ENCODE measurements around the gene RHBDL1. TPM values are rescaled to one million over a fixed set of nuclear protein-coding genes. Genes with fewer than 3 reads are reported as not detected.

Gene RHBDL1
- total and polyA plus RNA-seq, 2 of the 8 experiments (the other 6 are each of a cell fraction or from before 2014, with no cell fraction given): 4.0 to 8.1 TPM

GRCh38 chr16:683396-684070 lies 8.1 kb downstream of the RHBDL1 start:
- FAIRE-seq: no peak

More at GRCh38 chr16:683396-684070, 8.1 kb downstream of the RHBDL1 start:
- Histone ChIP-seq H3K23ac (ENCODE audit: insufficient read length) (no peak overlapping the region), H3K79me2 (ENCODE audit: control insufficient read depth in 1 of 2, insufficient read depth in 2 of 2, low read length in 2 of 2) (peaks cover 0 to 12% of the 10 kb centered on the region in 2 experiments; a peak in 1 of 4 replicates), H3K4ac (replicated peaks; ENCODE audit: insufficient read length, low read depth, low read length) (peak overlapping the region; percentile 91), H4K8ac (ENCODE audit: extremely low read depth, insufficient read depth, low read length) (peak overlapping the region; percentile 80), H4K5ac (ENCODE audit: insufficient read length, low read depth, low read length) (peak overlapping the region; percentile 60), H3K14ac (ENCODE audit: insufficient read length) (no peak overlapping the region), H2AK5ac (ENCODE audit: low read depth, low read length) (no peak overlapping the region), H3K18ac (ENCODE audit: extremely low read depth, low read length) (peak overlapping the region; percentile 78), H4K20me1 (replicated peaks in 1 of 2; ENCODE audit: control insufficient read depth in 1 of 2, insufficient read depth in 2 of 2, low read length in 2 of 2) (peaks cover 4 to 35% of the 10 kb centered on the region in 2 experiments), H3K27me3 (replicated peaks in 1 of 4; ENCODE audit: control insufficient read depth in 3 of 4, extremely low read depth in 1 of 4, insufficient read depth in 3 of 4, low read length in 3 of 4) (no peaks in the 10 kb centered on the region; a peak in 1 of 7 replicates), H2BK5ac (ENCODE audit: low read depth, low read length) (peak overlapping the region; percentile 87; the same call in 1 of the 2 replicates), H3K56ac (replicated peaks; ENCODE audit: insufficient read length, low read depth, low read length) (peak overlapping the region; percentile 16), H2BK20ac (ENCODE audit: low read length) (no peak overlapping the region), H2BK12ac (ENCODE audit: low read depth, low read length) (peak overlapping the region; percentile 80; the same call in 1 of the 2 replicates), H3K9me3 (ENCODE audit: insufficient read depth in 2 of 2, low read depth in 1 of 2, low read length in 1 of 2) (no peaks in the 10 kb centered on the region), H3K4me3 (ENCODE audit: extremely low read depth in 1 of 4, insufficient read depth in 2 of 4, low read depth in 3 of 4, low read length in 4 of 4) (peak overlapping the region; percentile 62 to 81 (median 74)), H3K36me3 (ENCODE audit: control insufficient read depth in 2 of 4, insufficient read depth in 4 of 4, low read length in 3 of 4) (peaks cover 4 to 28% (median 15%) of the 10 kb centered on the region in 4 experiments; a peak in 7 of 8 replicates), H3K4me2 (ENCODE audit: insufficient read depth in 1 of 2, low read depth in 2 of 2, low read length in 2 of 2) (peak overlapping the region; percentile 63 to 95), H2BK120ac (replicated peaks; ENCODE audit: low read depth, low read length) (no peak overlapping the region), H4K91ac (replicated peaks; ENCODE audit: insufficient read length, low read length) (peak overlapping the region; percentile 98), H2AFZ (ENCODE audit: low read length) (no peak overlapping the region), H3K79me1 (ENCODE audit: low read depth, low read length) (peaks cover 6% of the 10 kb centered on the region; the same call in 1 of the 2 replicates), H3K27ac (ENCODE audit: low read depth, low read length) (peak overlapping the region; percentile 73), H2BK15ac (ENCODE audit: low read length) (no peak overlapping the region), H3K9ac (replicated peaks in 1 of 4; ENCODE audit: extremely low read depth in 1 of 4, low read depth in 3 of 4, low read length in 3 of 4) (peak overlapping the region; percentile 62 to 94 (median 76)), H3K23me2 (ENCODE audit: low read depth, low read length) (peaks cover 13% of the 10 kb centered on the region; the same call in 1 of the 2 replicates), H3K4me1 (replicated peaks in 1 of 4; ENCODE audit: control insufficient read depth in 3 of 4, insufficient read depth in 4 of 4, low read length in 3 of 4) (peaks cover 0 to 17% (median 12%) of the 10 kb centered on the region in 4 experiments; a peak in 5 of 7 replicates)
- WGBS, 2 experiments (ENCODE audit: extremely low coverage in 1 of 2, insufficient coverage in 1 of 2, insufficient read length in 1 of 2, insufficient replicate concordance in 2 of 2, low coverage in 1 of 2, low lambda C conversion rate in 2 of 2, missing lambda C conversion rate in 1 of 2): 24% methylated on average over 46 of the region's 57 CpGs; no CpG with 5 or more reads in 1 of the 2 experiments
- peak in 1 of 2 experiments; percentile 60 for DNase-seq (ENCODE audit: low read depth in 1 of 2, low spot score in 2 of 2)
- POLR2A ChIA-PET (ENCODE audit: partially characterized antibody): interaction anchor here (0.8 to 13.3 kb wide), 14 partner anchors 8 to 53 kb away, joined by 3 to 214 read pairs (median 5); partner anchors contain the start of genes ANTKMT, HAGHL, RHBDL1 and RHOT2
- CTCF ChIA-PET (ENCODE audit: partially characterized antibody): interaction anchor here (1.2 kb wide), 2 partner anchors 16 to 35 kb away, joined by 4 to 5 read pairs; partner anchors contain the start of gene RHOT2
- TF ChIP-seq KDM5A (IDR thresholded peaks at IDR 0.05; ENCODE audit: low read length): 0 out of 2 replicates have a peak, but pooled peaks have one; percentile 38
- TF ChIP-seq, protein P1, sequence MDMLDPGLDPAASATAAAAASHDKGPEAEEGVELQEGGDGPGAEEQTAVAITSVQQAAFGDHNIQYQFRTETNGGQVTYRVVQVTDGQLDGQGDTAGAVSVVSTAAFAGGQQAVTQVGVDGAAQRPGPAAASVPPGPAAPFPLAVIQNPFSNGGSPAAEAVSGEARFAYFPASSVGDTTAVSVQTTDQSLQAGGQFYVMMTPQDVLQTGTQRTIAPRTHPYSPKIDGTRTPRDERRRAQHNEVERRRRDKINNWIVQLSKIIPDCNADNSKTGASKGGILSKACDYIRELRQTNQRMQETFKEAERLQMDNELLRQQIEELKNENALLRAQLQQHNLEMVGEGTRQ (IDR thresholded peaks at IDR 0.05; ENCODE audit: low read length): 0 out of 2 replicates have a peak, but pooled peaks have one; percentile 1
- TF ChIP-seq BACH1 (IDR thresholded peaks at IDR 0.05; ENCODE audit: low read length): 0 out of 2 replicates have a peak, but pooled peaks have one; percentile 19
- no peak for TF ChIP-seq YY1 (IDR thresholded peaks at IDR 0.05; ENCODE audit: low read depth, low read length)
- TF ChIP-seq SIN3A (conservative IDR thresholded peaks at IDR 0.05 in 1 of 2, IDR thresholded peaks at IDR 0.05 in 1 of 2; ENCODE audit: low read depth in 1 of 2, low read length in 2 of 2): 0 out of 4 replicates have a peak, but pooled peaks of 1 of the 2 experiments have one; percentile 19
- no peak for TF ChIP-seq POU5F1 (IDR thresholded peaks at IDR 0.05; ENCODE audit: low read depth, low read length)
